ENCODE measurements around the gene MAN2B2. TPM values are rescaled to one million over a fixed set of nuclear protein-coding genes. Genes with fewer than 3 reads are reported as not detected.

Gene MAN2B2
- total RNA-seq, 1 experiment from 2014 or later: 30.9 TPM

- no peak for DNase-seq
- Mint-ChIP-seq H3K27me3 (ENCODE audit: unreplicated experiment) (peaks cover 33% of the 10 kb centered on the region), H3K27ac (ENCODE audit: unreplicated experiment) (no peak overlapping the region), H3K36me3 (ENCODE audit: insufficient read depth, unreplicated experiment) (no peaks in the 10 kb centered on the region), H3K4me1 (ENCODE audit: low read depth, unreplicated experiment) (peaks cover 11% of the 10 kb centered on the region), H3K9me3 (ENCODE audit: low read depth, unreplicated experiment) (no peaks in the 10 kb centered on the region), H3K4me3 (ENCODE audit: low read depth, unreplicated experiment) (no peak overlapping the region)
- intact Hi-C loops (cut with micrococcal nuclease; ENCODE audit: unreplicated experiment): no loop called here
- no peak for TF ChIP-seq CTCF (IDR thresholded peaks at IDR 0.05; ENCODE audit: unreplicated experiment)
- no TSS peak for BruUV-seq (replicated peaks)
- CTCF ChIA-PET: interaction anchor here (0.6 kb wide), 1 partner anchor 226 kb away, joined by 3 read pairs; no protein-coding TSS in a partner anchor
Observed at GRCh38 chr4:6534618-6535328, 40.2 kb upstream of the MAN2B2 start.

- no peak for TF ChIP-seq CTCF (IDR thresholded peaks at IDR 0.05; ENCODE audit: unreplicated experiment)
- intact Hi-C loops (cut with micrococcal nuclease; ENCODE audit: unreplicated experiment): no loop called here
- H3K4me3 Mint-ChIP-seq (ENCODE audit: low read depth, unreplicated experiment): no peak overlapping the region
Observed at GRCh38 chr4:6535329-6535692, 39.7 kb upstream of the MAN2B2 start.

GRCh38 chr4:6535706-6536105, 39.3 kb upstream of the MAN2B2 start:
- H3K27ac Mint-ChIP-seq (ENCODE audit: unreplicated experiment): no peak overlapping the region
- no peak for TF ChIP-seq CTCF (IDR thresholded peaks at IDR 0.05; ENCODE audit: unreplicated experiment)
- BruUV-seq (replicated peaks): no TSS peak
- intact Hi-C loops (cut with micrococcal nuclease; ENCODE audit: unreplicated experiment): no loop called here
- CTCF ChIA-PET: no interaction called here
- no peaks in the 10 kb centered on the region for H3K9me3 Mint-ChIP-seq (ENCODE audit: low read depth, unreplicated experiment)
- peaks cover 11% of the 10 kb centered on the region for H3K4me1 Mint-ChIP-seq (ENCODE audit: low read depth, unreplicated experiment)
- H3K27me3 Mint-ChIP-seq (ENCODE audit: unreplicated experiment): peaks cover 42% of the 10 kb centered on the region
- DNase-seq: no peak
- no peaks in the 10 kb centered on the region for H3K36me3 Mint-ChIP-seq (ENCODE audit: insufficient read depth, unreplicated experiment)
- no peak overlapping the region for H3K4me3 Mint-ChIP-seq (ENCODE audit: low read depth, unreplicated experiment)

More at GRCh38 chr4:6535329-6535692, 39.7 kb upstream of the MAN2B2 start:
- CTCF ChIA-PET: no interaction called here
- H3K36me3 Mint-ChIP-seq (ENCODE audit: insufficient read depth, unreplicated experiment): no peaks in the 10 kb centered on the region
- no peaks in the 10 kb centered on the region for H3K9me3 Mint-ChIP-seq (ENCODE audit: low read depth, unreplicated experiment)
- no TSS peak for BruUV-seq (replicated peaks)
- no peak overlapping the region for H3K27ac Mint-ChIP-seq (ENCODE audit: unreplicated experiment)
- peaks cover 38% of the 10 kb centered on the region for H3K27me3 Mint-ChIP-seq (ENCODE audit: unreplicated experiment)
- H3K4me1 Mint-ChIP-seq (ENCODE audit: low read depth, unreplicated experiment): peaks cover 11% of the 10 kb centered on the region
- no peak for DNase-seq

GRCh38 chr4:6538111-6538510, 36.9 kb upstream of the MAN2B2 start:
- no peak overlapping the region for H3K27ac Mint-ChIP-seq (ENCODE audit: unreplicated experiment)
- no TSS peak for BruUV-seq (replicated peaks)
- H3K27me3 Mint-ChIP-seq (ENCODE audit: unreplicated experiment): peaks cover 54% of the 10 kb centered on the region
- peaks cover 11% of the 10 kb centered on the region for H3K4me1 Mint-ChIP-seq (ENCODE audit: low read depth, unreplicated experiment)
- CTCF ChIA-PET: no interaction called here
- intact Hi-C loops (cut with micrococcal nuclease; ENCODE audit: unreplicated experiment): no loop called here
- H3K9me3 Mint-ChIP-seq (ENCODE audit: low read depth, unreplicated experiment): no peaks in the 10 kb centered on the region
- TF ChIP-seq CTCF (IDR thresholded peaks at IDR 0.05; ENCODE audit: unreplicated experiment): no peak
- H3K36me3 Mint-ChIP-seq (ENCODE audit: insufficient read depth, unreplicated experiment): no peaks in the 10 kb centered on the region
- H3K4me3 Mint-ChIP-seq (ENCODE audit: low read depth, unreplicated experiment): no peak overlapping the region
- no peak for DNase-seq
